ENCODE data around the gene ZCCHC24. TPM values are rescaled to one million over a fixed set of nuclear protein-coding genes. Genes with fewer than 3 reads are reported as not detected.
A peak's percentile ranks its signal among the peaks of the same experiment; 100 is the strongest.

Gene ZCCHC24
- total and polyA plus RNA-seq, 12 donors = 5.8 to 49.0 (median 24.8) TPM

DNA sequence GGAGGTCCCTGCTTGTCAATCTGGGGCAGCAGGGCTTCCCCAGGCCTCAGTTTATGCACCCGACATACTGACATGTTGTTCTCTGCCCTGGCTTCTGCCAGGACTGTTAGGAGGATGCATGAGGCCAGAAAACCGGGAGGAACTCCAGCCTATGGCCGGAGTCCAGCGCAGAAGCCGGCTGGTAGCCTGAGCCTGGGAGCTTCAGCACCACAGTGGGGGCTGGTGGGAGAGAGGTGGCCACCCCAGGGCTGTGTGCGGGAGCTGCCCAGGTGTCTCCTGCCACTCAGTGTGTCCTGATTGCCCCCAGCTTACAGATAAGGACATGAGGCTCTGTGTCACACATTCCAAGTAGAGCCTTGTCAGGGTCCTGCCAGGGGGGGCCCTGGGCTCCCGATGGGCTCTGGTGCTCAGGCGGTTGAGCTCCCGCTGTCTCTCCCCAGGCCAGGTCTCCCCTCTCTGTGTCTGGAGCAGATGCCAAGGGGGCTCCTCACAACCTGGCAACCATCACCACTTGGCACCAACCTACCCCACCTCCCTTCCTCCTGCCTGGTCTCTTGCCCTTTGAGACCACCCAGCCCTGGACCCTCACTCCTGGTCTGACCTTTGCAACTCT, 65.8 kb downstream of the ZCCHC24 start:
- no peak for TF ChIP-seq POLR2A (IDR thresholded peaks at IDR 0.05)
- TF ChIP-seq, protein P1, sequence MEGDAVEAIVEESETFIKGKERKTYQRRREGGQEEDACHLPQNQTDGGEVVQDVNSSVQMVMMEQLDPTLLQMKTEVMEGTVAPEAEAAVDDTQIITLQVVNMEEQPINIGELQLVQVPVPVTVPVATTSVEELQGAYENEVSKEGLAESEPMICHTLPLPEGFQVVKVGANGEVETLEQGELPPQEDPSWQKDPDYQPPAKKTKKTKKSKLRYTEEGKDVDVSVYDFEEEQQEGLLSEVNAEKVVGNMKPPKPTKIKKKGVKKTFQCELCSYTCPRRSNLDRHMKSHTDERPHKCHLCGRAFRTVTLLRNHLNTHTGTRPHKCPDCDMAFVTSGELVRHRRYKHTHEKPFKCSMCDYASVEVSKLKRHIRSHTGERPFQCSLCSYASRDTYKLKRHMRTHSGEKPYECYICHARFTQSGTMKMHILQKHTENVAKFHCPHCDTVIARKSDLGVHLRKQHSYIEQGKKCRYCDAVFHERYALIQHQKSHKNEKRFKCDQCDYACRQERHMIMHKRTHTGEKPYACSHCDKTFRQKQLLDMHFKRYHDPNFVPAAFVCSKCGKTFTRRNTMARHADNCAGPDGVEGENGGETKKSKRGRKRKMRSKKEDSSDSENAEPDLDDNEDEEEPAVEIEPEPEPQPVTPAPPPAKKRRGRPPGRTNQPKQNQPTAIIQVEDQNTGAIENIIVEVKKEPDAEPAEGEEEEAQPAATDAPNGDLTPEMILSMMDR (IDR thresholded peaks at IDR 0.05) = no peak
- intact Hi-C loops (cut with DNase I) = loop anchor here (5.0 to 10.0 kb wide), 4 partner anchors 83 to 115 kb away; no protein-coding TSS in a partner anchor
- Histone ChIP-seq H3K27me3 (no peaks in the 10 kb centered on the region), H3K36me3 (replicated peaks in 1 of 2) (no peaks in the 10 kb centered on the region), H3K9me3 (replicated peaks in 1 of 3) (no peaks in the 10 kb centered on the region), H3K4me3 (no peak overlapping the region), H3K4me1 (replicated peaks in 1 of 2) (peaks cover 0 to 11% of the 10 kb centered on the region in 2 donors), H3K27ac (peak overlapping the region in 2 of 5 donors; percentile 73 to 92)
- DNase-seq = peak in 3 of 7 donors; percentile 18 to 53 (median 24)
- 62 to 78% (median 68%) methylated on average over 8 to 9 of the region's 9 CpGs for WGBS, 4 donors

DNA sequence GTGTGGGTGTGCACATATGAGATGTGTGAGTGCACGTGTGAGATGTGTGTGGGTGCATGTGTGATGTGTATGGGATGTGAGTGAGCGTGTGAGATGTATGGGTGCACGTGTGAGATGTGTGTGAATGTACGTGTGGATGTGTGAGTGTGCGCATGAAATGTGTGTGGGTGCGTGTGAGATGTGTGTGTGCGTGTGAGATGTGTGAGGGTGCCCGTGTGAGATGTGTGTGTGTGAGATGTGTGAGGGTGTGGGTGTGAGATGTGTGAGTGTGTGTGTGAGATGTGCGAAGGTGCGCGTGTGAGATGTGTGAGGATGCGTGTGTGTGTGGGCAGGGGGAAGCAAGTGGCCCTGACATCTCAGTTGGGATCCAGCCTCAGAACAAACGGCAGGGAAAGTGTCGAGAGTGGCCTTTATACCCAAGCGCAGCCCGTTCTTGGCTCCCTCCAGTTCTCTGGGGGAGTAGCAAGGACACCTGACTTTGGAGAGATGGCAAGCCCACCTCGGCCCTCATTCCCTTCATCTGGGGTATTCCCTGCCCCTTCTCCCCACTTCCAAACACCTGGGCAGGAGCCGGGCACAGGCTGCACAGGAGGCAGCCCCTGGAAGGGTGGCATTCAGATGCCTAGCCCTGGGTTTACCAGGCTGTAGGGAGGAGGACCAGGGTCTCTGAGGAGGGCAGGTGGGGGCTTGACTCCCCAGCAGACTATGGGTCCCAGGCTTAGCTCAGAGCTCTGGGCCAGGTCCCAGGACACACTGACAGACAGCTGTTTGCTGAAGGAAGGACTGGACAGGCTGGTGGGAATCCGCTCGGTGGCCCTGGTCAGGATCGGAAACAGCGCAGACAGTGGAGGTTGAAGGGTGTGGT, 66.5 kb downstream of the ZCCHC24 start:
- WGBS, 4 donors = 74 to 81% (median 80%) methylated on average over 18 to 22 of the region's 22 CpGs
- intact Hi-C loops (cut with DNase I) = loop anchor here (5.0 to 10.0 kb wide), 4 partner anchors 83 to 116 kb away; no protein-coding TSS in a partner anchor
- Histone ChIP-seq H3K36me3 (replicated peaks in 1 of 2) (no peaks in the 10 kb centered on the region), H3K4me1 (replicated peaks in 1 of 2) (peaks cover 0 to 11% of the 10 kb centered on the region in 2 donors), H3K27ac (peak overlapping the region in 2 of 5 donors; percentile 73 to 92), H3K4me3 (no peak overlapping the region), H3K9me3 (replicated peaks in 1 of 3) (no peaks in the 10 kb centered on the region), H3K27me3 (no peaks in the 10 kb centered on the region)
- TF ChIP-seq, protein P1 (IDR thresholded peaks at IDR 0.05) = no peak
- no peak for TF ChIP-seq POLR2A (IDR thresholded peaks at IDR 0.05)
- DNase-seq = peak in 3 of 7 donors; percentile 7 to 45 (median 21)

DNA sequence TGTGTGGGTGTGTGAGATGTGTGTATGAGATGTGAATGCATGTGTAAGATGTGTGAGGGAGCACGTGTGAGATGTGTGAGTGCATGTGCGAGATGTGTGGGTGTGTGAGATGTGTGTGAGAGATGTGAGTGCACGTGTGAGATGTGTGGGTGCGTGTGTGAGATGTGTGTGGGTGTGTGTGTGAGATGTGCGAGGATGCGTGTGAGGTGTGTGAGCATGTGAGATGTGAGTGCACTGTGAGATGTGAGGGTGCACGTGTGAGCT, 67.1 kb downstream of the ZCCHC24 start:
- no peak for TF ChIP-seq POLR2A (IDR thresholded peaks at IDR 0.05)
- TF ChIP-seq, protein P1 (IDR thresholded peaks at IDR 0.05) = no peak
- DNase-seq = no peak
- WGBS, 4 donors = 87 to 92% (median 88%) methylated on average over 7 of the region's 7 CpGs
- H3K36me3 ChIP-seq (replicated peaks in 1 of 2) = no peaks in the 10 kb centered on the region
- no peaks in the 10 kb centered on the region for H3K27me3 ChIP-seq
- H3K4me3 ChIP-seq = no peak overlapping the region
- H3K27ac ChIP-seq = no peak overlapping the region
- peaks cover 0 to 11% of the 10 kb centered on the region in 2 donors for H3K4me1 ChIP-seq (replicated peaks in 1 of 2)
- no peaks in the 10 kb centered on the region for H3K9me3 ChIP-seq (replicated peaks in 1 of 3)
- intact Hi-C loops (cut with DNase I) = loop anchor here (5.0 to 10.0 kb wide), 4 partner anchors 84 to 116 kb away; no protein-coding TSS in a partner anchor
